Mammary epithelial cell (primary cell): Measurements from ENCODE around the gene MZB1.

Experiments
- EZH2 ChIP-seq: IDR thresholded peaks from 2 replicates; pipeline ENCODE4 v1.6.1; 2012; ENCODE audit warnings: low read length, inconsistent platforms, borderline replicate concordance
- TF ChIP-seq, protein P1 (sequence below), 2 donors: IDR thresholded peaks in 1 of 2; conservative IDR thresholded peaks in 1 of 2; 2 replicates each; pipeline ENCODE4 v1.5.1; 2011 to 2012; ENCODE audit warnings: inconsistent platforms in 2 of 2, low read length in 2 of 2, mild to moderate bottlenecking in 2 of 2, control low read depth in 1 of 2, low read depth in 1 of 2; ENCODE audit not compliant: insufficient read depth in 1 of 2; ENCODE audit errors: extremely low read depth in 1 of 2

DNA sequence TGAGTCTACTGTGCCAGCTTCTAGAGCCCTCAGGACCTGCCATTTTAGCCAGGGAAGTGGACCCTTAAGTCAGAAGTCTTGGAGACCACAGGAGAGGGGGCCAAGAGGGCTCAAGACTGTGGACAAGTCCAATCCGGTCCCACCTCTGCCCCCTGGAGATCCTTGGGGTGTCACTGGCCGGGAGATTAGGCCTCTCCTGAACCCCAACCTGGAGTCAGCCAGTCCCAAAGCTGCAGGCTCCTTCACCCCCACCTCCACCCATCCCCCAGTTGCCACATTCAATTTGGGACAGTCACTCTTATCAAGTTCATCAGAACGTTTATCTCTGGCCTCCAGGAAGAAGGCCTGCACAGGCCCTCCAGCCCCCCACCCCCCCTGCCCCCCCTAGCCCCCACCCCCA, 6.9 kb downstream of the MZB1 start:
- TF ChIP-seq, protein P1, sequence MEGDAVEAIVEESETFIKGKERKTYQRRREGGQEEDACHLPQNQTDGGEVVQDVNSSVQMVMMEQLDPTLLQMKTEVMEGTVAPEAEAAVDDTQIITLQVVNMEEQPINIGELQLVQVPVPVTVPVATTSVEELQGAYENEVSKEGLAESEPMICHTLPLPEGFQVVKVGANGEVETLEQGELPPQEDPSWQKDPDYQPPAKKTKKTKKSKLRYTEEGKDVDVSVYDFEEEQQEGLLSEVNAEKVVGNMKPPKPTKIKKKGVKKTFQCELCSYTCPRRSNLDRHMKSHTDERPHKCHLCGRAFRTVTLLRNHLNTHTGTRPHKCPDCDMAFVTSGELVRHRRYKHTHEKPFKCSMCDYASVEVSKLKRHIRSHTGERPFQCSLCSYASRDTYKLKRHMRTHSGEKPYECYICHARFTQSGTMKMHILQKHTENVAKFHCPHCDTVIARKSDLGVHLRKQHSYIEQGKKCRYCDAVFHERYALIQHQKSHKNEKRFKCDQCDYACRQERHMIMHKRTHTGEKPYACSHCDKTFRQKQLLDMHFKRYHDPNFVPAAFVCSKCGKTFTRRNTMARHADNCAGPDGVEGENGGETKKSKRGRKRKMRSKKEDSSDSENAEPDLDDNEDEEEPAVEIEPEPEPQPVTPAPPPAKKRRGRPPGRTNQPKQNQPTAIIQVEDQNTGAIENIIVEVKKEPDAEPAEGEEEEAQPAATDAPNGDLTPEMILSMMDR (conservative IDR thresholded peaks at IDR 0.05 in 1 of 2, IDR thresholded peaks at IDR 0.05 in 1 of 2; ENCODE audit: extremely low read depth in 1 of 2, insufficient read depth in 1 of 2, low read depth in 1 of 2, low read length in 2 of 2), result no peak
- TF ChIP-seq EZH2, result no peak
